Central memory CD4-positive, alpha-beta T cell (primary cell): ENCODE results near the gene GKN2.
"Not testable (repeated sequence)": the region's sequence is repeated elsewhere in the genome, so short reads cannot be mapped to it uniquely, and the experiment has no call there.

Source experiments
- DNase-seq: peaks from one replicate; pipeline ENCODE4 v3.0.0; 2022

Gene GKN2

GRCh38 chr2:68959001-68959400 is 6.3 kb upstream of the GKN2 start:
- no peak for DNase-seq

GRCh38 chr2:68955432-68955831 is 2.7 kb upstream of the GKN2 start:
- DNase-seq = not testable (repeated sequence)

DNA sequence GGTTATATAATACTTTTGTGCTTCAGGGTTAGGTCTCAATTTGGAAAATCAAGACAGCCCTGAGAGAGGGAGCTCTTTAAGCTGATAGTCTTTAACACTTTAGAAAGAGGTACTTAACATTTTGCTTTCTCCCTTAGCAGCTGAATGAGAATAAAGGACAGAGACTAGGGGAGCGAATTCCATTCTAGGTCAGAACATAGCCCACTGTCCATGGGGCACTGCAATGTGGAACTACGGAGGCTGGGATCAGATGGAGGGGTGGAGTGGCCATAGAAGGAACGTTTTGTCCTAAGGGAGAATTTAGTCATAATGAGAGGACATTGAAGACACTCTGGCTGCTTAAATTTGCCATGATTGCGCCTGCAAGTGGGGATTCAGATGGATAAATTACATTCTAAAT is 794 bp downstream of the GKN2 start:
- no peak for DNase-seq

DNA sequence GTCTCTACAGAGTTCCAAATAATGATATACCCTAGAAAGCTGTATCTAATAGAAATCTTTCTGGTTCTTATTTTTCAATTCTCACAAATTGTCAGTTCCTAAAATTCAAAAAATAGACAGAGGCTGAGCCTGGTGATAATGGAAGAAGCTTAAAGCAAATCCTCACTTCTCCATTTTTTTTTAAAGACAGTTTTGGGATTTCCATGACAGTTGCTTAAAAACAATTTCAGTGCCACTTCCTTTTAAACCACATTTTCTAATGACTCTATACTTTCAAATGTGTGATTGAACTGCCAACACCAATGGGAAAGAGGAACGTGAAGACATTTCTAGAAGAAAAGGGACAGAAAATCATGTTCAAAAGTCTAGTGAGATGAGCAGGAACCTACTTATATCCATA is 4.0 kb downstream of the GKN2 start:
- no peak for DNase-seq

GRCh38 chr2:68946117-68946516 is 6.6 kb downstream of the GKN2 start:
- DNase-seq = no peak

DNA sequence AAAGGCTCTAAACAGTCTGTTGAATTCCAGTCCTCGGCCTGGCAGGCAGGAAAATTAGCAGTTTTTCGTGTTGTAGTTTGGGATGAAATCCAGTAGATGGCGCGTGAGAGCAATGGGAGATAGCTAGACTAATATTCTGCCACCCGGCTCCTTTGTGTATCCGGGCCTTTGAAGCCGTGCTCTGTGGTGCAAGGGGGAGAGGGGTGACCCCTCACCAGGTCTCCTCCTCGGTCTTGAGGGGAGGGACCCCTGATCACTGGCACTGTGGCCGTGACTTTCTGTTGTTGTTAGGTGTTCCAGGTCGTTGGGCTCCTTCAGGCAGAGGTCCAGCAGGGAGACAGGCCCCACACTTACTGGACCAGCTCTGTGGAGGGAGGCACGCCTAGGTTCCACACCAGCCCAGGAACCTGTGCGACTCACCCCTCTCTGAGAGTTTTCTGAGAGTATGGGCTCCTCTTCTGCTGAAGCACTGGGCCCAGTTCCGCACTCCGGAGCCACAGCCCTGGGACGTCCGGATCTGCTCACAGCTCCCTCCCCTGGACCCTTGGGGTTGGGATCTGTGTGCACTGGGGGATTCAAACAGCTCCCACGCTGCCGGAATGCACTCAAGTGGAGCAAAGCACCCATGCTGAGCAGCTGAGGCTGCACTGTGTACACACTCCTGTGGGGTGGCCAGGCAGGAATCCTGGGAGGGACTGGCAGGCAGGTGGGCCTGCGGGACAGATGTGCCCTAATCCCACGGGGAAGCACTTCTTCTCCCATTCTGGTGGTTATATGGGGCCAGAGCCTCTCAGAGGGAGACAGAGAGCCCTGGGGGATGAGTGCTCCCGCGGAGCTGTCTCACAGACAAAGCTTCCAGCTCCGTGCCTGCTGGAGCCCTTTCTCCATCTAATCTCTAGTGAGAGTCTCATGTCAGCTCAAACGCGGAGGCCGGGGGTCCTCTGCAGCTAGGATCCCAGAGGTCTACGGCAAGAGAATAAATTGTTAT is 8.8 kb downstream of the GKN2 start:
- peak; percentile 47 for DNase-seq

DNA sequence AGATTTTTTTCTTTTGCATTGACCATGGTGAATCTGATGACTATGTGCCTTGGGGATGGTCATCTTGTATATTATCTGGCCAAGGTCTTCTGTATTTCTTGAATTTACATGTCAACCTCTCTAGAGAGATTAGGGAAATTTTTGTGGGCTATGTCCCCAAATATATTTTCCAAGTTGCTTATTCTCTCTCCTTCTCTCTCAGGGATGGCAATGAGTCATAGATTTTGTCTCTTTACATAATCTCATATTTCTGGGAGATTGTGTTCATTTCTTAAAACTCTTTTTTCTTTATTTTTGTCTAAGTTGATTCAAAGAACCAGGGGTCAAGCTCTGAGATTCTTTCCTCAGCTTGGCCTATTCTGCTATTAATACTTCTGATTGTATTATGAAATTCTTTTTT is 9.9 kb downstream of the GKN2 start:
- DNase-seq = no peak

GRCh38 chr2:68940369-68940768 is 12.3 kb downstream of the GKN2 start:
- DNase-seq = no peak

DNA sequence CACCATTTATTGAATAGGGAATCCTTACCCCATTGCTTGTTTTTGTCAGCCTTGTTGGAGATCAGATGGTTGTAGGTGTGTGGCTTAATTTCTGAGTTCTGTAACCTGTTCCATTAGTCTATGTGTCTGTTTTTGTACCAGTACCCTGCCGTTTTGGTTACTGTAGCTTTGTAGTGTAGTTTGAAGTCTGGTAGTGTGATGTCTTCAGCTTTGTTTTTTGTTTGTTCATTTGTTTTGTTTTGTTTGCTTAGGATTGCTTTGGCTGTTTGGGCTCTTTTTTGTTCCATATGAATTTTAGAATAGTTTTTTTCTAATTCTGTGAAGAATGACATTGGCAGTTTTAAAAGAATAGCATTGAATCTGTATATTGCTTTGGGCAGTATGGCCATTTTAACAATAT is 12.7 kb downstream of the GKN2 start:
- no peak for DNase-seq

GRCh38 chr2:68938938-68939337 is 13.8 kb downstream of the GKN2 start:
- DNase-seq = no peak

- DNase-seq = no peak
Observed at GRCh38 chr2:68937346-68938055, 15.2 kb downstream of the GKN2 start.

DNA sequence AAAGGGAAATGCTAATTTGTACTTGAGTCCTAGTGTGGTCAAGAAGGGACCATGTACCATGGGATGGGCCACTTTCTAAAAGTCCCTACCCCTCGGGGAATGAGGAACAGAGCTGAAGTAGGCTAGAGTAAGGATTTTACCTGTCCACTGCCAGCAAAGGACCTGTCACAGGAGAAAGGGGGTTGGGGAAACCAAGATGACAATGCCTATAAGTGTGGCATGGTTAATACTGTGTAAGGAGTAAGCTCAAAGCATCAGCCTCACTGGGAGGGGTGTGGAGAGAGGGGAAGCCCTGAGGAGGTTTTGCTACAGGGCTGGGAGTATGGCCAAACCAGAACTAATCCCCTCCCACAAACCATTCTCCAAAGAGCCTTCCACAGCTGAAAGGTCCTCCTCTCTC is 15.8 kb downstream of the GKN2 start:
- no peak for DNase-seq

DNA sequence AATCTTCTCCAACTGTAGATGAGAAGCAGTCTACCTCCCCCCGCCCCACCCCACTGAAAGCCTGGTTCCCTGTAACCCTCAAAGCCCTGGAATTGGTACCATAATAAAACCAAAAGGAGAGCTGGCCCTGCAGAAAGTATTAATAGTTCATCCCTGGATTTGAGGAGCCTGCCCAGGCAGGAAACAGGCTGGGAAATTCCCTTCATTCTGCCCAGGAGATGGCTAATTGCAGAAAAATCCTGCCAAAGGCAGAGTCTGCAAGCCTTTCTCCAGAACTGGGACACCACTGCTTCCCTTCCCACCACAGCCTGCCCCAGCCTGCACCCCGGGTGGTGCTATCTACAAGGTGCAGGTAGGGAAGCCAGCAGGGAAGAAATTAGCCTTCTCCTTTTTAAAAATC is 16.3 kb downstream of the GKN2 start:
- no peak for DNase-seq

DNA sequence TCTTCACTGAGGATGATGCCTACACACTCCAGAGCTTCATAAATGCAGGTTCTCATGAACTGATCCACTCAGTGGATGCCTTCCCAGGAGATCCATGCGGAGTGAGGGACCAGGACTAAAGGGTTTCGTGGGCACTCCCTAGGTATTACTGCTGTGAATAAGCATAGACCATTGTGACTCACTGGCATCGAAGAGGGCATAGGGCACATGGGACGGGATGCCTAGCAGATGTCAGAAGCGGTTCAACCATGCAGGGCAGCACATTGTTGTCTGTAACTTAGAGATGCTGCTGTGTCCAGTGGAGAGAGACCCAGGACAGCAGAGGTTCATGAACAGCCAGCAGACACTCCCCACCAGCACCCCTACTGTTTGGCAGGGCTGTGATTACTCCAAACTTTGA is 17.2 kb downstream of the GKN2 start:
- DNase-seq = no peak

DNA sequence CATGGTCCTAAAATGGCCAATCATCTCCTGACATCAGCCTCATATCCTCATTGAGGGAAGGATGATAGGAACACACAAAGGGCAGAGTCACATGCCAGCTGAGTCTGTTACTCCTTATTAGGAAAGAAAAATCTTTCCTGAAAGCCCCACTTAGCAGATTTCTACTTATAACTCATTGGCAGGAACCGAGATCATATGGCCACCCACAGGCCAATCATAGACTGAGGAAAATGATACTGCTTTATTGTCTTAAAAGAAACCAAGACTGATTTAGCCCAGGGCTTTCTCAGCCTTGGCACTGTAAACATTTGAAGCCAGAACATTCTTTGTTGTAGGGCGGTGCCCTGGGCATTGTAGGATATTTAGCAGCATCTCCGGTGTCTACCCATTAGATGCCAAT is 18.7 kb downstream of the GKN2 start:
- DNase-seq = no peak

GRCh38 chr2:68932402-68932801 is 20.3 kb downstream of the GKN2 start:
- DNase-seq = no peak

DNA sequence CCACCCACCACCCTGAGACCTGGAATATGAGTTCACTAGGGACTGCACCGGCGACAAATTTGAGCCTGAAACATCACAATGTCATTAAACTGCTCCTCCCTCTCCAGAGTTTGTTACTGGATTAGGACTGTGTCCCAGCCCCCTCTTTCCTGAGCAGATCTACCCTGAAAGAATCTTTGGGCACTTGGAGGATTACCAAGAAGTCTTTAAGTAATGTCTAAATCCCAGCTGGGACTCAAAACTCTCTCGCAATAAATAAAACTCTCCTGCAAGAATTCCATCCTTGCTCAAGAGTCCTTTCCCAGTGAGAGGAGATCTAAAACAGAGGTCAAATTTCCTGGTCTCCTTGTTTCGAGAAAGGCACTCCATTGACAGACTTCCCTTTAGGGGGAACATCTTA is 20.9 kb downstream of the GKN2 start:
- no peak for DNase-seq

- no peak for DNase-seq
Observed at GRCh38 chr2:68931149-68931711, 21.5 kb downstream of the GKN2 start.

- no peak for DNase-seq
Observed at GRCh38 chr2:68926796-68927195, 25.9 kb downstream of the GKN2 start.

- DNase-seq = peak; percentile 60
Observed at GRCh38 chr2:68925295-68925896, 27.3 kb downstream of the GKN2 start.

GRCh38 chr2:68921646-68922045 is 31.0 kb downstream of the GKN2 start:
- DNase-seq = no peak

- no peak for DNase-seq
Observed at GRCh38 chr2:68920481-68921170, 32.1 kb downstream of the GKN2 start.

- no peak for DNase-seq
Observed at GRCh38 chr2:68918497-68918896, 34.2 kb downstream of the GKN2 start.
